Tibial nerve (tissue), 4 donors: ENCODE measurements around the gene DDIT4. TPM values are rescaled to one million over a fixed set of nuclear protein-coding genes. Genes with fewer than 3 reads are reported as not detected.
"Not testable (repeated sequence)": the region's sequence is repeated elsewhere in the genome, so short reads cannot be mapped to it uniquely, and the experiment has no call there.

ENCODE experiments used
- DNase-seq, 2 donors: peaks; one replicate each; pipeline ENCODE4 v3.0.0-alpha.2; 2019; ENCODE audit warnings: low spot score in 2 of 2
- H3K27ac ChIP-seq, 4 donors: fragments of 200-600 bp; sonication (generic) in 3 of 4; one replicate each; pipeline ENCODE4 v1.5.1; 2017 to 2019; ENCODE audit warnings: mild to moderate bottlenecking in 1 of 4
- H3K27me3 ChIP-seq, 2 donors: fragments of 200-600 bp; sonication (generic) in 1 of 2; one replicate each; pipeline versions ENCODE4 v1.5.1 to v1.6.0; 2017 to 2019
- H3K36me3 ChIP-seq, 3 donors: fragments of 200-600 bp; sonication (generic); one replicate each; pipeline ENCODE4 v1.5.1; 2018 to 2019
- H3K4me1 ChIP-seq, 4 donors: fragments of 200-600 bp; sonication (generic) in 3 of 4; one replicate each; pipeline ENCODE4 v1.5.1; 2017 to 2019
- H3K4me3 ChIP-seq, 4 donors: fragments of 200-600 bp; sonication (generic) in 3 of 4; one replicate each; pipeline ENCODE4 v1.5.1; 2017 to 2019; ENCODE audit warnings: mild to moderate bottlenecking in 1 of 4, moderate library complexity in 1 of 4
- H3K9me3 ChIP-seq, 4 donors: fragments of 200-600 bp; sonication (generic) in 3 of 4; one replicate each; pipeline ENCODE4 v1.5.1; 2017 to 2019
- EP300 ChIP-seq, 2 donors: sonication (generic); formaldehyde crosslinking; IDR thresholded peaks; one replicate each; pipeline ENCODE4 v1.6.1; 2017; ENCODE audit warnings: antibody characterized with exemption in 2 of 2, mild to moderate bottlenecking in 1 of 2
- POLR2A ChIP-seq, 2 donors: fragments of 450-650 bp; IDR thresholded peaks; one replicate each; pipeline ENCODE4 v1.6.1; 2017; ENCODE audit warnings: antibody characterized with exemption in 2 of 2, mild to moderate bottlenecking in 2 of 2, moderate library complexity in 2 of 2
- WGBS, 2 donors: methylation state at CpG; one replicate each; pipeline ENCODE4 v1.1.5; 2018; 5-methylcytosine and 5-hydroxymethylcytosine counted together
- total RNA-seq, 4 donors: library from RNA; depleted of rRNA; stranded (reverse); fragments of >200 nt; gene quantifications; one replicate each; pipeline ENCODE4 v1.1.0, GENCODE V29; 2016
- TF ChIP-seq, protein P1 (sequence below), 5 experiments: fragments of 200-600 bp in 3 of 5; fragments of 450-650 bp in 2 of 5; sonication (generic) in 3 of 5; IDR thresholded peaks; one replicate each; pipeline ENCODE4 v1.5.1; 2016 to 2019; ENCODE audit warnings: antibody characterized with exemption in 5 of 5, mild to moderate bottlenecking in 3 of 5, moderate library complexity in 2 of 5

Gene DDIT4
- total RNA-seq, 4 donors from 2014 or later: 1,317 to 2,202 (median 1,604) TPM

DNA sequence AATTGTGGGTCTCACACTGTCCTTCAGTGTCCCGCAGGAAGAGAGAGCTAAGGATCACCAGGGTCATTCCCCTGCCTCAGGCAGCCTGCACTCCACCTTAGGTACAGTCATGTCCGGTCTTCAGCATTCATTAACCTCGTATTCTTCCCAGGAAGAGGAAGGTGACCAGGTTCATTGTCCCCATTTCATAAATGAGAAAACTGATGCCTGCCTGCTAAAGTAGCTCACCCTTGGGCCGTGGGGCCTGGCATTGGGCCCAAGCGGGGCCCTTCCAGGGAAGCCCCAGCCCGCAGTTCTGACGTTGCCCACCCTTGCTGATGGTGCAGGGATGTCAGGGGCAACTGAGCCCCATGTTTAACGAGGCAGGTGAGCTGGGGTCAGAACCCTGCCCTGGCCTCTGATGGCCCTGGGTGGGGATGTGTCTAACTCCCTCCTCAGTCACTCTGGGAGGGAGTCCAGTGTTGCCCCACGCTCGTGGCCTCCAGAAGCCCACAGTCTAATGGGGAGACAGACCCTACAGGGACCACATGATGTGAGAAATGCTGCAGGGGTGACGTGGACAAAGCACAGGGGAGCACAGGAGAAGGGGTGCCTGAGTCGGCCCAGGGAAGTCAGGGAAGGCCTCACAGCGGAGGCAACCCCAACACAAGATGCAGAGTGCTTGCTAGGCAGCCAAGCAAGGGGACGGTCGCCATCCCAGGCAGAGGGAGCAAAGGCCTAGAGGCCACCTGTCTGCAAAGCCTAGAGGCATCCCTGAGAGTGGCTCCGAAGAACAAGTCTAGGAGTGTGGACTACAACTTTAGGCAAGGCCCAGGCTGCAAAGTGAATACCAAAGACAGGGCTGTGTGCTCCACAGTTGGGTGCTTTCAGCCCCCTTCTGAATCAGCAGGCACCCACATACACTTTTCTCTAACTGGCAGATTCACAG lies 25.1 kb downstream of the DDIT4 start:
- Histone ChIP-seq H3K27ac (peak overlapping the region; percentile 86 to 99 (median 94)), H3K27me3 (no peaks in the 10 kb centered on the region), H3K36me3 (no peaks in the 10 kb centered on the region), H3K9me3 (no peaks in the 10 kb centered on the region), H3K4me1 (peaks cover 0 to 31% (median 12%) of the 10 kb centered on the region in 4 donors), H3K4me3 (no peak overlapping the region)
- DNase-seq: no peak
- WGBS, 2 donors: 68 to 72% methylated on average over 15 to 16 of the region's 16 CpGs
- TF ChIP-seq, protein P1, sequence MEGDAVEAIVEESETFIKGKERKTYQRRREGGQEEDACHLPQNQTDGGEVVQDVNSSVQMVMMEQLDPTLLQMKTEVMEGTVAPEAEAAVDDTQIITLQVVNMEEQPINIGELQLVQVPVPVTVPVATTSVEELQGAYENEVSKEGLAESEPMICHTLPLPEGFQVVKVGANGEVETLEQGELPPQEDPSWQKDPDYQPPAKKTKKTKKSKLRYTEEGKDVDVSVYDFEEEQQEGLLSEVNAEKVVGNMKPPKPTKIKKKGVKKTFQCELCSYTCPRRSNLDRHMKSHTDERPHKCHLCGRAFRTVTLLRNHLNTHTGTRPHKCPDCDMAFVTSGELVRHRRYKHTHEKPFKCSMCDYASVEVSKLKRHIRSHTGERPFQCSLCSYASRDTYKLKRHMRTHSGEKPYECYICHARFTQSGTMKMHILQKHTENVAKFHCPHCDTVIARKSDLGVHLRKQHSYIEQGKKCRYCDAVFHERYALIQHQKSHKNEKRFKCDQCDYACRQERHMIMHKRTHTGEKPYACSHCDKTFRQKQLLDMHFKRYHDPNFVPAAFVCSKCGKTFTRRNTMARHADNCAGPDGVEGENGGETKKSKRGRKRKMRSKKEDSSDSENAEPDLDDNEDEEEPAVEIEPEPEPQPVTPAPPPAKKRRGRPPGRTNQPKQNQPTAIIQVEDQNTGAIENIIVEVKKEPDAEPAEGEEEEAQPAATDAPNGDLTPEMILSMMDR (IDR thresholded peaks at IDR 0.05): no peak
- TF ChIP-seq EP300 (IDR thresholded peaks at IDR 0.05) (no peak), POLR2A (IDR thresholded peaks at IDR 0.05) (no peak)

DNA sequence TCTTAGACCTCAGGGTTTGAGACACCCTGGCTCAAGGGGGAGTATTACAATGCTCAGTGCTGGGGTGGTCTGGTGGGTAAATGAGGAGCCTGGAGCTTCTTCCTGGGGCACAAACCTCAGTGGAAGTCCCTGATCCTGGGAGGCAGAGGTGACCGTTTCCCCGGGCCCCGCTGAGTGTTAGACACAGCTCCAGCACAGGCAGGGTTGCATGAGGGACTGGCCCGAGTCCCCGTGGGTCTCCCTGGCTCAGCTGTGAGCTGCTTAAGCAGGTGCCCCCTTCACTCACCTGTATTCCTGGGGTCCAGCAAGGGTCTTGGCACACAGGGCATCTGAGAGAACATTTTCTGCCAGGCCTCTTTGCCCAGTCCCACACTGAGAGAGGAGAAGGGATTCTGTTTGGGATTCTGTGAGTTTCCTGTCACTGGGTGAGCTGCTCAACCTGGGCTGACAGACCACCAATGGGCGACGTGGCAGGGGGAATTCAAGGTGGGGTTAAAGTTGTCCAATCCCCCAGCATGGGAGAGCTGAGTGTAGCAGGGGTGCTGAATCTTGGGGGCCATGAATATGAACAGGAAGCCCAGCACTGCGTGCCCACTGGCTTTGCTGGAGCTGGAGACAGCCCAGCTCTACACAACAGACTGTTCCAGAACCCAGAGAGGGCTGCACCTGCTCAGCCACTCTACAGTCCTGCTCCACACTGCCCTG lies 29.9 kb downstream of the DDIT4 start:
- TF ChIP-seq POLR2A (IDR thresholded peaks at IDR 0.05): no peak
- Histone ChIP-seq H3K27ac (peak overlapping the region in 1 of 4 donors; percentile 15), H3K4me3 (no peak overlapping the region), H3K36me3 (no peaks in the 10 kb centered on the region), H3K9me3 (no peaks in the 10 kb centered on the region), H3K4me1 (peaks cover 0 to 20% (median 4%) of the 10 kb centered on the region in 4 donors), H3K27me3 (no peaks in the 10 kb centered on the region)
- WGBS, 2 donors: 80 to 84% methylated on average over 8 of the region's 8 CpGs
- no peak for DNase-seq

DNA sequence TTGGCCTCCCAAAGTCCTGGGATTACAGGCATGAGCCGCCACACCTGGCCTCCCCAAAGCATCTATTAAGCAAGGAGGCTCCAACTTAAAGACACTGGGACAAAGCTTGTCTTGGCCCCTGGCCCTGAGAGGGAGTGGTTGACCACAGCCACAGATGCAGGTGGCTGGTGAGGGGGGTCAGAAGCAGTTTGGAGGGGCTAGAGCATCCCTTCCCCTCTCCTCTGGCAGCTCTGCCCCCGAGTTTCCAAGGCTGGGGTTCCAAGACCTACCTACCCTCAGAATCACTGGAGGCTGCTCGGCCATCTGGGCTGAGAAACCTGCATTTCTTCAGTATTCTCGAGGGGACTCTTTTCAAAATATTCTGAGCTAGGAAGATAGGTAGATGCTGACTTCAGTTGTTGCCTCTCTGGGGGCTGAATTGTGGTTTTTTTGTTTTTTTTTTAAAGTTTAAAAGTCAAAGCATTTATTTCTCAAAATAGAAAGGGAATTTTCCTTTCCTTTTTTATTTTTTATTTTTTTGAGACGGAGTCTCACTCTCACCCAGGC lies 32.6 kb downstream of the DDIT4 start:
- WGBS, 2 donors: 64 to 65% methylated on average over 5 of the region's 5 CpGs
- Histone ChIP-seq H3K4me1 (peaks cover 0 to 40% (median 24%) of the 10 kb centered on the region in 4 donors), H3K36me3 (no peaks in the 10 kb centered on the region), H3K4me3 (no peak overlapping the region), H3K27ac (peak overlapping the region in 3 of 4 donors; percentile 26 to 85 (median 45)), H3K27me3 (no peaks in the 10 kb centered on the region), H3K9me3 (no peaks in the 10 kb centered on the region)
- TF ChIP-seq POLR2A (IDR thresholded peaks at IDR 0.05): no peak
- no peak for TF ChIP-seq EP300 (IDR thresholded peaks at IDR 0.05)
- TF ChIP-seq, protein P1 (IDR thresholded peaks at IDR 0.05): no peak
- DNase-seq: no peak

DNA sequence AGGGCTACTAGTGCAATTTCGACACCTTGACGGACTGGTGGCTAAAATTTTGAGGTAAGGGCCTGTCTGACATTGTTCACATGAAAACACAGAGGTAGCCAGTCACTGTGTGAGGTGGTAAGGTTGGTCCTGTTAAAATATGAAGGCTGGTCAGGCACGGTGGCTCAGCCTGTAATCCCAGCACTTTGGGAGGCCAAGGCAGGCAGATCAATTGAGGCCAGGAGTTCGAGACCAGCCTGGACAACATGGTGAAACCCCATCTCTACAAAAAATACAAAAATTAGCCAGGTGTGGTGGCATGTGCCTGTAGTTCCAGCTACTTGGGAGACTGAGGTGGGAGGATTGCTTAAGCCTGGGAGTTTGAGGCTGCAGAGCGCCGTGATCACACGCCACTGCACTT lies 34.0 kb downstream of the DDIT4 start:
- WGBS, 2 donors: 95% methylated on average over 7 of the region's 7 CpGs
- peak overlapping the region in 3 of 4 donors; percentile 42 to 85 (median 45) for H3K27ac ChIP-seq
- H3K4me3 ChIP-seq, DNase-seq, H3K9me3 ChIP-seq, H3K27me3 ChIP-seq, H3K36me3 ChIP-seq: not testable (repeated sequence)
- H3K4me1 ChIP-seq: peaks cover 0 to 40% (median 24%) of the 10 kb centered on the region in 4 donors

DNA sequence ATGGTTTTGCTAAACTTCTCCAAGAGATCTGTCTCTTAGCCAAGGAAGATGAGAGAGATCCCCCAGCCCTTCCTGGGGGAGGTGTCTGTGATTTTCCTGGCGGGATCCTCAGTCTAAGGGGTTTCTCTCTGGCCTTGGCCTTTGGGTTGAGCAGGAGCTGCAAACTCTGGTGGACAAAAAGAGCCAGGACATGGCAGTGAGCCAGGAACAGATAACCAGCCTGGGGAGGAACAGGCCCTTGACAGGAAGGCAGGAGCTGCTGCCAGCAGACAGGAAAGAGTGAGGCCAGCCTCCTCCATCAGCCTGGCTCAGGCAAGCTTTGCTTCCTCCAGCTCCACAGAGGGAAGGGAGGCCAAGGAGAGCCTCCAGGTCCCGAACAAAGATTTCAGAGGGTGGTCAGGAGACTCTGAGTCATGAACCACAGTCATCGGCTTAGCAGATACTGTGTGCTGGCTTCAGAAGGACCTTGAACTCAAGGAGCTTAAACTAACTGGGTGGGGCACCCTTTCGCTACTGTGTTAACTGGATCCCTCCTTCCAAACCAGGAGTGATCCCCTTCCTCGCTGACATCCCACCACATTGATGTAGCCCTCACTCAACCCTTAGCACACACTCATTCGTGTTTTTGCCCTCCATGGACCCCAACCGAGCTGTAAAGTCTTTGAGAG lies 34.7 kb downstream of the DDIT4 start:
- Histone ChIP-seq H3K4me1 (peaks cover 0 to 40% (median 24%) of the 10 kb centered on the region in 4 donors), H3K4me3 (no peak overlapping the region), H3K27ac (peak overlapping the region; percentile 42 to 85 (median 48)), H3K36me3 (no peaks in the 10 kb centered on the region), H3K9me3 (no peaks in the 10 kb centered on the region), H3K27me3 (no peaks in the 10 kb centered on the region)
- WGBS, 2 donors: 68 to 75% methylated on average over 7 of the region's 7 CpGs
- DNase-seq: no peak
- TF ChIP-seq, protein P1 (IDR thresholded peaks at IDR 0.05): no peak
- TF ChIP-seq EP300 (IDR thresholded peaks at IDR 0.05) (peak in 1 of 2 donors; percentile 47), POLR2A (IDR thresholded peaks at IDR 0.05) (no peak)
